Measurements from ENCODE around the gene DLEC1. TPM values are rescaled to one million over a fixed set of nuclear protein-coding genes. Genes with fewer than 3 reads are reported as not detected.

Gene DLEC1
- total and polyA plus RNA-seq, 3 experiments from 2014 or later: 0.56 to 1.3 (median 1.0) TPM

GRCh38 chr3:38117163-38117716 lies 78.2 kb downstream of the DLEC1 start:
- no peaks in the 10 kb centered on the region for H3K36me3 ChIP-seq (ENCODE audit: insufficient read depth, low read length)
- DNase-seq: no peak
- Mint-ChIP-seq H3K27ac (peak overlapping the region in 1 of 8 donors; percentile 68), H3K4me1 (peaks cover 4 to 11% (median 5%) of the 10 kb centered on the region in 3 donors), H3K4me3 (no peak overlapping the region), H3K9me3 (no peaks in the 10 kb centered on the region), H3K27me3 (no peaks in the 10 kb centered on the region), H3K36me3 (peaks cover 0 to 29% (median 0%) of the 10 kb centered on the region in 3 donors)
- H3K9me3 ChIP-seq (ENCODE audit: low read length): no peaks in the 10 kb centered on the region
- no peaks in the 10 kb centered on the region for H3K27me3 ChIP-seq (ENCODE audit: insufficient read depth, low read length, poor library complexity, severe bottlenecking)
- no peak overlapping the region for H3K27ac ChIP-seq (ENCODE audit: low read depth, low read length)
- ChIA-PET CTCF (interaction anchor here (1.0 to 5.6 kb wide), 11 partner anchors 9 to 363 kb away, joined by 3 to 31 read pairs (median 3); partner anchors contain the start of genes ACAA1 and XYLB), POLR2A (interaction anchor here (1.0 kb wide), 1 partner anchor 48 kb away, joined by 3 read pairs; the partner anchor contains the start of gene OXSR1)
- no peaks in the 10 kb centered on the region for H3K4me1 ChIP-seq (ENCODE audit: insufficient read depth, low read length)
- no peak overlapping the region for H3K4me3 ChIP-seq (ENCODE audit: low read length)

GRCh38 chr3:38117748-38118420 lies 78.9 kb downstream of the DLEC1 start:
- no peaks in the 10 kb centered on the region for H3K4me1 ChIP-seq (ENCODE audit: insufficient read depth, low read length)
- POLR2A ChIA-PET: interaction anchor here (1.0 kb wide), 1 partner anchor 48 kb away, joined by 3 read pairs; the partner anchor contains the start of gene OXSR1
- Mint-ChIP-seq H3K27me3 (no peaks in the 10 kb centered on the region), H3K36me3 (peaks cover 0 to 35% (median under 1%) of the 10 kb centered on the region in 3 donors), H3K4me1 (peaks cover 4 to 11% (median 5%) of the 10 kb centered on the region in 3 donors), H3K27ac (peak overlapping the region in 4 of 8 donors; percentile 51 to 88 (median 63)), H3K4me3 (no peak overlapping the region), H3K9me3 (no peaks in the 10 kb centered on the region)
- no peaks in the 10 kb centered on the region for H3K27me3 ChIP-seq (ENCODE audit: insufficient read depth, low read length, poor library complexity, severe bottlenecking)
- CTCF ChIA-PET: interaction anchor here (1.0 to 5.6 kb wide), 11 partner anchors 10 to 362 kb away, joined by 3 to 31 read pairs (median 3); partner anchors contain the start of genes ACAA1 and XYLB
- peaks cover 5% of the 10 kb centered on the region for H3K36me3 ChIP-seq (ENCODE audit: insufficient read depth, low read length)
- peak; percentile 51 to 80 (median 57) for DNase-seq
- H3K27ac ChIP-seq (ENCODE audit: low read depth, low read length): no peak overlapping the region
- H3K4me3 ChIP-seq (ENCODE audit: low read length): no peak overlapping the region
- H3K9me3 ChIP-seq (ENCODE audit: low read length): no peaks in the 10 kb centered on the region

- H3K9me3 ChIP-seq (ENCODE audit: low read length): no peaks in the 10 kb centered on the region
- no peaks in the 10 kb centered on the region for H3K4me1 ChIP-seq (ENCODE audit: insufficient read depth, low read length)
- ChIA-PET POLR2A (no interaction called here), CTCF (interaction anchor here (1.0 to 5.6 kb wide), 9 partner anchors 18 to 361 kb away, joined by 3 to 31 read pairs (median 4); partner anchors contain the start of genes ACAA1 and XYLB)
- peaks cover 5 to 11% (median 5%) of the 10 kb centered on the region in 3 donors for H3K4me1 Mint-ChIP-seq
- H3K36me3 ChIP-seq (ENCODE audit: insufficient read depth, low read length): peaks cover 10% of the 10 kb centered on the region
- no peak for DNase-seq
- no peak overlapping the region for H3K4me3 ChIP-seq (ENCODE audit: low read length)
- peaks cover 0 to 41% (median 4%) of the 10 kb centered on the region in 3 donors for H3K36me3 Mint-ChIP-seq
- H3K9me3 Mint-ChIP-seq: no peaks in the 10 kb centered on the region
- H3K27ac Mint-ChIP-seq: peak overlapping the region in 5 of 8 donors; percentile 1 to 97 (median 64)
- H3K4me3 Mint-ChIP-seq: no peak overlapping the region
- H3K27ac ChIP-seq (ENCODE audit: low read depth, low read length): no peak overlapping the region
- no peaks in the 10 kb centered on the region for H3K27me3 Mint-ChIP-seq
- H3K27me3 ChIP-seq (ENCODE audit: insufficient read depth, low read length, poor library complexity, severe bottlenecking): no peaks in the 10 kb centered on the region
Observed at GRCh38 chr3:38118421-38119247, 79.6 kb downstream of the DLEC1 start.

- Histone ChIP-seq H3K36me3 (ENCODE audit: insufficient read depth, low read length) (peaks cover 10% of the 10 kb centered on the region), H3K9me3 (ENCODE audit: low read length) (no peaks in the 10 kb centered on the region), H3K27ac (ENCODE audit: low read depth, low read length) (no peak overlapping the region), H3K4me3 (ENCODE audit: low read length) (no peak overlapping the region), H3K4me1 (ENCODE audit: insufficient read depth, low read length) (no peaks in the 10 kb centered on the region), H3K27me3 (ENCODE audit: insufficient read depth, low read length, poor library complexity, severe bottlenecking) (no peaks in the 10 kb centered on the region)
- POLR2A ChIA-PET: no interaction called here
- peaks cover 5 to 11% (median 5%) of the 10 kb centered on the region in 3 donors for H3K4me1 Mint-ChIP-seq
- CTCF ChIA-PET: interaction anchor here (1.0 to 5.6 kb wide), 6 partner anchors 18 to 361 kb away, joined by 3 to 31 read pairs (median 10); partner anchors contain the start of genes ACAA1 and XYLB
- peak overlapping the region in 5 of 8 donors; percentile 35 to 97 (median 66) for H3K27ac Mint-ChIP-seq
- H3K9me3 Mint-ChIP-seq: no peaks in the 10 kb centered on the region
- DNase-seq: no peak
- H3K27me3 Mint-ChIP-seq: no peaks in the 10 kb centered on the region
- peaks cover 0 to 46% (median 5%) of the 10 kb centered on the region in 3 donors for H3K36me3 Mint-ChIP-seq
- no peak overlapping the region for H3K4me3 Mint-ChIP-seq
Observed at GRCh38 chr3:38119248-38119544, 80.2 kb downstream of the DLEC1 start.

GRCh38 chr3:38119821-38120692 lies 81.0 kb downstream of the DLEC1 start:
- ChIA-PET CTCF (interaction anchor here (1.0 to 5.6 kb wide), 5 partner anchors 11 to 360 kb away, joined by 3 to 31 read pairs (median 4); partner anchors contain the start of gene XYLB), POLR2A (no interaction called here)
- Mint-ChIP-seq H3K4me1 (peaks cover 5 to 17% (median 5%) of the 10 kb centered on the region in 3 donors), H3K27ac (peak overlapping the region in 4 of 8 donors; percentile 15 to 83 (median 54)), H3K36me3 (peaks cover 0 to 55% (median 8%) of the 10 kb centered on the region in 3 donors), H3K4me3 (no peak overlapping the region), H3K27me3 (no peaks in the 10 kb centered on the region), H3K9me3 (no peaks in the 10 kb centered on the region)
- no peak for DNase-seq
- Histone ChIP-seq H3K27me3 (ENCODE audit: insufficient read depth, low read length, poor library complexity, severe bottlenecking) (no peaks in the 10 kb centered on the region), H3K36me3 (ENCODE audit: insufficient read depth, low read length) (peaks cover 12% of the 10 kb centered on the region), H3K4me3 (ENCODE audit: low read length) (no peak overlapping the region), H3K4me1 (ENCODE audit: insufficient read depth, low read length) (no peaks in the 10 kb centered on the region), H3K27ac (ENCODE audit: low read depth, low read length) (no peak overlapping the region), H3K9me3 (ENCODE audit: low read length) (no peaks in the 10 kb centered on the region)

- Histone ChIP-seq H3K9me3 (ENCODE audit: low read length) (no peaks in the 10 kb centered on the region), H3K36me3 (ENCODE audit: insufficient read depth, low read length) (peaks cover 20% of the 10 kb centered on the region), H3K4me3 (ENCODE audit: low read length) (no peak overlapping the region), H3K27ac (ENCODE audit: low read depth, low read length) (no peak overlapping the region), H3K27me3 (ENCODE audit: insufficient read depth, low read length, poor library complexity, severe bottlenecking) (no peaks in the 10 kb centered on the region), H3K4me1 (ENCODE audit: insufficient read depth, low read length) (no peaks in the 10 kb centered on the region)
- Mint-ChIP-seq H3K27ac (peak overlapping the region in 2 of 8 donors; percentile 45 to 54), H3K27me3 (no peaks in the 10 kb centered on the region), H3K9me3 (no peaks in the 10 kb centered on the region), H3K36me3 (peaks cover 0 to 63% (median 8%) of the 10 kb centered on the region in 3 donors), H3K4me3 (no peak overlapping the region), H3K4me1 (peaks cover 5 to 17% (median 5%) of the 10 kb centered on the region in 3 donors)
- DNase-seq: no peak
- ChIA-PET CTCF (interaction anchor here (1.0 to 5.6 kb wide), 3 partner anchors 10 to 359 kb away, joined by 3 to 31 read pairs (median 22); no protein-coding TSS in a partner anchor), POLR2A (no interaction called here)
Observed at GRCh38 chr3:38120693-38121450, 81.9 kb downstream of the DLEC1 start.
